ENCODE data around the gene LRP4.

LRP4 gene

DNA sequence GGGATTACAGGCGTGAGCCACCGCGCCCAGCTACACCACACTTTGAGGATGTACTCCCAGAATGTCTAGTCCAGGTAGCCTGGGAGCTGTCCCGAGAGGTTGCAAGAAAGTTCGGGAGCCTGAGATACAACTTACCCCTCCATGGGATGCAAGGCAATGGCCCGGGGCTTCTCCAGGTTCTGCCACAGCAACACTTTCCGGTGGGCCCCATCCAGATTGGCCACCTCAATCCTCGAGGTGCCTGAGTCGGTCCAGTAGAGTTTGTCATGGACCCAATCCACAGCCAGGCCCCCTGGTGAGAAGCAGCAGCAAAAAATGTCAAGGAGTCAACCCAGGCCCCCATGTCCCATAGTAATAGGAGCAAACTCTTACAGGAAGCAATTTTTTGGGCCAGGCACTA lies 25.5 kb downstream of the LRP4 start:
- no peak for DNase-seq

- DNase-seq, result no peak
Measured at GRCh38 chr11:46892109-46892508, 26.2 kb downstream of the LRP4 start.

DNA sequence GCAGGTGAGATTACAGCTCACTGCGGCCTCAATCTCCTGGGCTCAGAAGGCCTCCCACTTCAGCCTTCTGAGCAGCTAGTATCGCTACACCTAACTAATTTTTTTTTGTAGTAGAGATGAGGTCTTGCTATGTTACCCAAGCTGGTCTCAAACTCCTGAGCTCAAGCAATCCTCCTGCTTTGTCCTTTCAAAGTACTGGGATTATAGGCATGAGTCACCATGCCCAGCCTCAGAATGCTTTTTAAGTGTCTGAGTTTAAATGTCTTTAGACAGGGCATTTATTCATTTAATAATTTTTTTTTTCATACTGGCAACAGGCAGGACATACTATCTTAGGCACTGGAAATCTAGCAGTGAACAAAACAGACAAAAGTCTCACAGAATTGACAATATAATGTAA lies 27.7 kb downstream of the LRP4 start:
- DNase-seq, result no peak

DNA sequence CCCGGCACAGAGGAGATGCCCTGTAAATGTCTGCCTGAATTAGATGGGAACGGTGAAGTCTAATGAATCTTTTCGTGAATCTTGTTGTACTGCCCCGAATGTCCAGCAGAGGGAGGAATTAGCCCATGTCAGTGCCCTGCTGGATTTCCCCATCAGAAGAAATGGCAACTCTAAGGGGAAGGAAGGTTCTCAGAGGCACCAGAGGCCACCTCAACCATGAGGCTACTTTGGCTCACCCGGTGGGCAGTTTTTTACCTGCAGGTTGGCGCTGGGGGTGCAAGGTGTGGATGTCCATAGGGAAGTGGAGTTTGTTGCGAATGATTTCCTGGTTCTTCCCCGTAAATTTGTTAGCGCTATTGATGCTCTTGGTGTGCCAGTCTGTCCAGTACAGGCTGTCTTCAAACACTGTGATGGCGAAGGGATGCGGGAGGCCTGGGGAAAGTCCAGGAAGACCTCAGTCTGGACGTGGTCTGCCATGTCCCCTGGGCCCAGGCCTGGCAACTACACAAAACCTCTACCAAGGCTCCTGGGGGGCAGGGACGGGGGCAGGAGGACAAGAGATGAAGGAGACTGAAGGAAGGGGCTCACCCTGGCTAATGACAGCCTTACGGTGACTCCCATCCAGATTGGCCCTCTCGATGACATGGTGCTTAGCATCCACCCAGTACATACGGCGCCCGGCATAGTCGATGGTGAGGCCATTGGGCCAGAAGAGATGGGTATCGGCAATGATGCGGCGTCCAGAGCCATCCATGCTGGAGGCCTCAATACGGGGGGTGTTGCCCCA lies 28.5 kb downstream of the LRP4 start:
- peak; percentile 77 to 84 for DNase-seq

GRCh38 chr11:46889251-46889650 lies 29.1 kb downstream of the LRP4 start:
- no peak for DNase-seq

DNA sequence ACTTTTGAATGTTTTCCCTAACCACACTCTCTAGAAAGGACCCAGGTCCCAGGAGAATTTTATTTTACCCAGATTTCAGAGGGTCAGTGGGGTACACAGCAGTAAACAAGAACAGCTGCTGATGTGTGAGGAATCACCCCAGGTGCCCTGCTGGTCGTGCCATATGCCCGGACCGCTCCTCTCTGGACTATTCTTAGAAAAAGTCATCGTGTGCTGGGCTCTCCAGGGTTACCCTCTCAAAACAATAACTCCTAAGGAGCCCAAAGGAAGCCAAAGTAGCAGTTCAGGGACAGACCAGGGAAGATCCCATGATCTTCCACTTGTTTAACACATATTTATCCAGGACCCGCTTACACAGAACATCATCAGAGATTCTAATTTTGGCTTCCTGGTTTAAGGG lies 29.7 kb downstream of the LRP4 start:
- no peak for DNase-seq

DNA sequence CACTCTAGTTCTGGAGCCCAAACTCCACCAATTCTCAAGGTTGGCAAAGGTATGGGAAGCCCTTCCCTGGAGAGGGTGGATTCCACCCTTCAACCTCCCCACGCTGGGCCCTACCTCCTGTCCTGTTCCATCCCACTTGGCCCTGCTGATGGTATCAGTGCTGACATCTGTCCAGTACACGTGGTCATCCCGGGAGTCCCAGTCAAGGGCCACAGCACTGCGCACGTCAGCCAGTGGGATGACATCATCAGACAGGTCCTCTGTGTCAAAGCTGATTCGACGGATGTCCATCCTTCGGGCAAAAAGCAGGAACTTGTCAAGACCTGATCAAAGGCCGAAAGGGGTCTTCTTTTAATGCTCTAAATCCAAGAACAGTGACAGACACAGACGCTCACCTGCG lies 32.1 kb downstream of the LRP4 start:
- DNase-seq, result no peak

- DNase-seq, result no peak
Measured at GRCh38 chr11:46879056-46879585, 39.2 kb downstream of the LRP4 start.

- no peak for DNase-seq
Measured at GRCh38 chr11:46877580-46877979, 40.8 kb downstream of the LRP4 start.

GRCh38 chr11:46876471-46876870 lies 41.9 kb downstream of the LRP4 start:
- no peak for DNase-seq

DNA sequence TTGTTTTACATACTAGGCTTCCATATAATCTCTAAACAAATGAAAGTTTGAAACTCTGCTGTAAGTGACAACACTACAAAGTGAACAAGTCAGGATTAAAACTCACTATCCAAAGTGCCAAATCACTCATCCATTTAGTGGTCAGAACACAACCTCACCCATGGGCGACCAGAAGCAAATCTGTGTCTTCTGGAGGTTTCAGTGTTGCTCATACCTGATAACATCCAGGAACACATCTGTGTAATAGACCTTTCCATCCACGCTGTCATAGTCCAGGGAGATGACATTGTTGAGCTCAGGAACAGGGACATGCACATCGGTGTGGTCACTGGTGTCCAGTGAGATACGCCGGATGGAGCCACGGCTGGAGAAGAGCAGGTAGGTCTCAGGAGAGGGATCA lies 43.8 kb downstream of the LRP4 start:
- DNase-seq, result no peak

- no peak for DNase-seq
Measured at GRCh38 chr11:46868912-46869311, 49.4 kb downstream of the LRP4 start.

DNA sequence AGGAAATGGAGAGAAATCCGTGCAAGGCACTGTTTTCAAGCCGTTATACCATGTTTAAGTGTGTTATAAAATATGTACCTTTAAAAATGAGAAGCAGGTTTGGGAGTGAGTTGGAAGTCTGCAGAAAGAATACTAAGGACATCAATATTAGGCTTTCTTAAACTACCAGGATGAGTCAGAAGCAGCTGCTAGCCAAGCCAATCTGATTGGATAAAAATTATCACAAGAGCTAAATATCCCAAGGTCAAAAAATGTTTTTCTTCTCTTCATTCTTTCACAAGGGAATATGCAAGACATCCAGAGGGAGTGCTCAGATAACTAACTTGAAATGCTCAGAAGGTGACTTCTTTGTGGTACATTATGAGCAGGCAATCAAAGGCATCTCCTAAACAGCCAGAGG lies 53.0 kb downstream of the LRP4 start:
- DNase-seq, result no peak

- DNase-seq, result no peak
Measured at GRCh38 chr11:46860218-46860617, 58.1 kb downstream of the LRP4 start.

GRCh38 chr11:46858920-46859546 lies 59.3 kb downstream of the LRP4 start:
- DNase-seq, result no peak

DNA sequence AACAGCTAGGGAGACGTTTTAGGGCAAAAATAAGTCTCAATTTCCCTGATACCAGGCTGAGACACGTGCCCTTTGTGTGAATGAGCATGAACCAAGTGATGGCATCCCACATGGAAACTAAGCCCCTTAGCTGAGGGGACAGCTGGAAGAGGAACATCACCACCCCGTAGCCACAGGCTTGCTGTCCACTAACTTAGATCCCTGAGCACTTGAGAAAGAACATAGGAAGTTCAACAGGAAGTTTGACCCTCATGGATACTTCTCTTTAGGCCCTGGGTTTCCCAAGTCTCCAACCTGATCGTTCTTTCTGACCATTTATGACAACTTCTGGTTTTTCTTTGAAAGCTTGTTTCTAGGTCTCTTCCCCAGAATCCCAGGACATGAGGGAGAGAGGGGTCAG lies 60.7 kb downstream of the LRP4 start:
- no peak for DNase-seq

- no peak for DNase-seq
Measured at GRCh38 chr11:46856605-46857343, 61.6 kb downstream of the LRP4 start.

DNA sequence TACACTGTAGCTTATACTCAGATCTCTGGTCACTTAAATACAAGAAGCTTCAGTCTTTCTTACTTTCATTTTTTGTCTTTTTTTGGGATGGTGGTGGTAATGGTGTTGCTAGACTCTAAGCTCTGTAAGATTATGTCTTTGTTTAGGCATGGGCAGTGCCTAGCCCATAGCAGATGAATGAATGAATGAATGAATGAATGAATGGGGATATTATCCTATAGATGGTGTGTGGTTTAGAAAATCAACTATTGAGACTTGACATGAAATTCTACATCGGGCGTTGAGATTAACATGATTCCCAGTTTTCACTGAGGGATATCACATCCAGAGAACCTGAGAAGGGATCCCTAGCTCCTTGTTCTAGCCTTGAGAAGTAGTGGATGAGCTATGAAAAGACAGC lies 62.5 kb downstream of the LRP4 start:
- no peak for DNase-seq

DNA sequence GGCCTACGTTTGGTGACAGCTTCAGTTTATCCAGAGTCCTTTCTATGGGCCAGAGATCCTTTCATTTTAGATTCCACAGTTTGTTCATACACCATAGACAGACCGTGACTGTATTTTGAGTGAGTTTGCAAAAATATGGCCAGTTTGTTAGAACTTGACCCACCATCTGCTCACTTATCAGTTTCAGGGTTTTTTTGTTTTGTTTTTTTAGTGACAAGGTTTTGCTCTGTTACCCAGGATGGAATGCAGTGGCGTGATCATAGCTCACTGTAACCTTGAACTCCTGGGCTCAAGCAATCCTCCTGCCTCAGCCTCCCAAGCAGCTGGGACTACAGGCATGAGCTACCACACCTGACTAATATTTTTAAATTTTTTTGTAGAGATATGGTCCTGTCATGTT lies 63.2 kb downstream of the LRP4 start:
- no peak for DNase-seq

- no peak for DNase-seq
Measured at GRCh38 chr11:46850829-46851380, 67.4 kb downstream of the LRP4 start.

DNA sequence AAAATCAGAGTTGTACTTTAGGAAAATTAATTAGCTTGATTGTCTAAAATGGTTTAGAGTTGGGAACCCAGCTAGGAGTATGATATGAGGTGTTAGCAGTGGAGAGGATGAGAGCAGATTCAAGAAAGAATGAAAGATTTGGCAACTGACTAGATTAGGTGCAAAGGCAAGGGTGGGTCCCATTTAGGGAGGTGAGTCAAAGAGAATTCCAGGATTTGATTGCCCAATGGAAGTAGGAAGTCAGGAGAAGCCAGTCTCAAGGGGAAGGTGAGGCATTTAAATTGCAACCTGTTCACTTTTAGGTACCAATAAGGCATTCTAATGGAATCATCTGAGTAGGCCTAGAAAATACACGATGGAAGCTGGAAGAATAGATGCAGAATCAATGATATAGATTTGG lies 68.7 kb downstream of the LRP4 start:
- no peak for DNase-seq

DNA sequence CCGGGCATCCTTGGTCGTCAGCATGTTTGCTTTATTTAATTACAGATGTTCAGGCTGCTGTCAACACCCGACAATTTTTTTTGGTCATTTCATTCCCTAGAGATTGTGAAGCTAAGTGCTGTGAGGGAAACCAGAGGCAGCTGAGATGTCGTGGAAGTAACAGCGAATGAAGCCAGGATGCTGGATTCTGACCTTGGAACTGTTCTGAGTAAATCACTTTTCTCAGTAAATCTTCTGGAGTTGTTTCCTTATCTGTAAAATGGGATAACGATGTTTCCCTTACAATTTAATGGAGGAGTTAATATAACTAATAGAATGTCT lies 71.9 kb downstream of the LRP4 start:
- DNase-seq, result no peak

DNA sequence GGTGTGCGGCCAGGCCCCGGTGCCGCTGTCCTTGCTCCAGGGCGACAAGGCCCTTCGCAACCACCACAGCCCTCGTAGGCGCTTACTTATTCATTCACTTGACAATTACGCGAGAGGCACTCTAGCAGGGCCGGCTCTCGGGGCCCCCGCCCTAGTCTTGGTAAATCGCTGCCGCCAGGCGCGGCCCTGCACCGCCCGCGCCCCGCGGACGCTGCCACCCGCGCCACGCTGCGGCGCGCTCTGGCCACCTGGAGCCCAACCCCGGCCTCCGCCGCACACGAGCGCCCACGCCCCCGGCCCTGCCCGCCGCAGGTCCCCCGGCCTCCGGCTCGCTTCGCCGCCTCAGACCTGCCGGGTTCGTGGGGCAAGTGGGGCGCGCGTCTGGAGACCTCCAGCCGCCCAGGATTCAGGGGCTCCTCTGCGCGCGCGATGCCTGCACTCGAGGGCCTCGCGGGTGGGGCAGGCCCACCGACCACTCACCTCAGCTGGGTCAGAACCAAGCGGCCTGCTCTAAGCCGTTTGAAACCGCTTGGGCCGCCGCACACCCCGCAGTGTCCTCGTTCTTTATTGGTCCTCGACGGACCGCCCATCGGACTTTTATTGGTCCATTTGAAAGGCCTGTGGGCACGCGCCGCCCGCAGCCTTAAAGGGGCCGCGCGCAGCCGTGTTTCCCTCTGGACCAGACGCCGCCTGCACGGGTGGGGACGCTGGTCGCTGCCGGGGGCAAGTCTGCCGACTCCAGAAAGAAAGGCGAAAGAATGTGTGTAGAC lies 72.4 kb downstream of the LRP4 start, which contains the start of gene CKAP5:
CKAP5 (minus strand) TSS at position 541 of the 770 bp plus-strand sequence. CDS start 25,049 bp downstream, outside the sequence.
- DNase-seq, result peak; percentile 89 to 92
